Stomach (tissue), 9 donors: ENCODE results near the gene ZNF135. TPM values are rescaled to one million over a fixed set of nuclear protein-coding genes. Genes with fewer than 3 reads are reported as not detected.

Experiments used
- DNase-seq, 2 donors: peaks; one replicate each; pipeline versions ENCODE4 v3.0.0 to v3.0.0-alpha.2; 2013 to 2019
- H3K27ac ChIP-seq, 5 donors: fragments of 200-600 bp in 4 of 5; sonication (generic) in 4 of 5; one replicate each; pipeline ENCODE4 v1.5.1; 2013 to 2019; ENCODE audit warnings: mild to moderate bottlenecking in 1 of 5, moderate library complexity in 1 of 5
- H3K27me3 ChIP-seq, 3 donors: fragments of 200-600 bp; sonication (generic); one replicate each; pipeline ENCODE4 v1.5.1; 2017 to 2019; ENCODE audit warnings: mixed run types in 1 of 3
- H3K36me3 ChIP-seq, 4 donors: fragments of 200-600 bp; sonication (generic); 1 replicate in 3 of 4; 2 replicates in 1 of 4; pipeline ENCODE4 v1.5.1; 2016 to 2019
- H3K4me1 ChIP-seq, 4 donors: fragments of 200-600 bp; sonication (generic); one replicate each; pipeline ENCODE4 v1.5.1; 2016 to 2019
- H3K4me3 ChIP-seq, 4 donors: fragments of 200-600 bp; sonication (generic) in 3 of 4; one replicate each; pipeline ENCODE4 v1.5.1; 2016 to 2019; ENCODE audit warnings: mild to moderate bottlenecking in 1 of 4
- H3K9me3 ChIP-seq, 4 donors: fragments of 200-600 bp; sonication (generic); one replicate each; pipeline ENCODE4 v1.5.1; 2016 to 2019
- CTCF ChIP-seq, 7 experiments: fragments of 450-650 bp in 4 of 7; fragments of 200-600 bp in 3 of 7; sonication (generic) in 3 of 7; IDR thresholded peaks; one replicate each; pipeline ENCODE4 v1.5.1; 2016 to 2019; ENCODE audit warnings: antibody characterized with exemption in 7 of 7, control low read depth in 2 of 7, mild to moderate bottlenecking in 1 of 7
- EP300 ChIP-seq: sonication (generic); formaldehyde crosslinking; IDR thresholded peaks from one replicate; pipeline ENCODE4 v1.6.1; 2017; ENCODE audit warnings: antibody characterized with exemption
- POLR2A ChIP-seq, 4 donors: fragments of 450-650 bp; IDR thresholded peaks; one replicate each; pipeline ENCODE4 v1.6.1; 2016; ENCODE audit warnings: antibody characterized with exemption in 4 of 4, control low read depth in 2 of 4, mild to moderate bottlenecking in 1 of 4, moderate library complexity in 1 of 4
- POLR2AphosphoS5 ChIP-seq, 3 donors: sonication (generic); formaldehyde crosslinking; IDR thresholded peaks; one replicate each; pipeline ENCODE4 v1.6.1; 2016; ENCODE audit warnings: antibody characterized with exemption in 3 of 3
- WGBS, 5 donors: extraction: QIAGEN DNeasy Blood & Tissue Kit in 3 of 5; methylation state at CpG; one replicate each; pipeline versions ENCODE4 v1.1.5 to v1.1.7; 2013 to 2018; 5-methylcytosine and 5-hydroxymethylcytosine counted together
- intact Hi-C: fragments of 100-400 bp; cut with DNase I; formaldehyde crosslinking; loops from one replicate; pipeline ENCODE4 v1.15.1; 2023; ENCODE audit warnings: low total_unique reads
- polyA plus RNA-seq, 3 donors: library from polyadenylated mRNA; stranded (reverse); fragments of 200-250 nt; gene quantifications; one replicate each; pipeline ENCODE4 v1.2.3, GENCODE V29; 2013
- total RNA-seq, 5 donors: library from RNA; depleted of rRNA; stranded (reverse); fragments of >200 nt; gene quantifications; one replicate each; pipeline versions ENCODE4 v1.1.0 to v1.2.3, GENCODE V29; 2014 to 2016
- donor health status: healthy with polysubstance abuse.
- donor health status: Bipolar disorder and iron deficiency.
- donor health status: healthy.

Gene ZNF135
- total and polyA plus RNA-seq, 8 donors = 1.6 to 16.3 (median 4.9) TPM; not detected in 1

- H3K4me1 ChIP-seq = peaks cover 0 to 5% (median 0%) of the 10 kb centered on the region in 4 donors
- no peak overlapping the region for H3K4me3 ChIP-seq
- intact Hi-C loops = no loop called here
- H3K9me3 ChIP-seq = peaks cover 21 to 100% (median 97%) of the 10 kb centered on the region in 4 donors
- TF ChIP-seq POLR2AphosphoS5 (IDR thresholded peaks at IDR 0.05) (no peak), EP300 (no peak), POLR2A (IDR thresholded peaks at IDR 0.05) (no peak), CTCF (IDR thresholded peaks at IDR 0.05) (no peak)
- no peak overlapping the region for H3K27ac ChIP-seq
- 16 to 39% (median 27%) methylated on average over 32 to 44 of the region's 44 CpGs for WGBS, 5 donors
- H3K36me3 ChIP-seq = peaks cover 0 to 9% (median 0%) of the 10 kb centered on the region in 4 donors
- peaks cover 14 to 58% (median 16%) of the 10 kb centered on the region in 3 donors for H3K27me3 ChIP-seq
- peak in 1 of 2 donors; percentile 49 for DNase-seq
These were observed 21.0 kb upstream of the ZNF135 start for GRCh38 chr19:58037927-58038687.

GRCh38 chr19:58038688-58039204 is 20.3 kb upstream of the ZNF135 start:
- no peak for TF ChIP-seq POLR2A (IDR thresholded peaks at IDR 0.05)
- TF ChIP-seq EP300 = no peak
- no peak for TF ChIP-seq POLR2AphosphoS5 (IDR thresholded peaks at IDR 0.05)
- H3K9me3 ChIP-seq = peaks cover 17 to 100% (median 97%) of the 10 kb centered on the region in 4 donors
- H3K4me3 ChIP-seq = no peak overlapping the region
- no peak overlapping the region for H3K27ac ChIP-seq
- intact Hi-C loops = no loop called here
- 9 to 23% (median 21%) methylated on average over 6 to 8 of the region's 8 CpGs for WGBS, 5 donors
- H3K36me3 ChIP-seq = peaks cover 0 to 9% (median 0%) of the 10 kb centered on the region in 4 donors
- peaks cover 7 to 52% (median 14%) of the 10 kb centered on the region in 3 donors for H3K27me3 ChIP-seq
- DNase-seq = peak in 1 of 2 donors; percentile 19
- peaks cover 0 to 5% (median 0%) of the 10 kb centered on the region in 4 donors for H3K4me1 ChIP-seq

DNA sequence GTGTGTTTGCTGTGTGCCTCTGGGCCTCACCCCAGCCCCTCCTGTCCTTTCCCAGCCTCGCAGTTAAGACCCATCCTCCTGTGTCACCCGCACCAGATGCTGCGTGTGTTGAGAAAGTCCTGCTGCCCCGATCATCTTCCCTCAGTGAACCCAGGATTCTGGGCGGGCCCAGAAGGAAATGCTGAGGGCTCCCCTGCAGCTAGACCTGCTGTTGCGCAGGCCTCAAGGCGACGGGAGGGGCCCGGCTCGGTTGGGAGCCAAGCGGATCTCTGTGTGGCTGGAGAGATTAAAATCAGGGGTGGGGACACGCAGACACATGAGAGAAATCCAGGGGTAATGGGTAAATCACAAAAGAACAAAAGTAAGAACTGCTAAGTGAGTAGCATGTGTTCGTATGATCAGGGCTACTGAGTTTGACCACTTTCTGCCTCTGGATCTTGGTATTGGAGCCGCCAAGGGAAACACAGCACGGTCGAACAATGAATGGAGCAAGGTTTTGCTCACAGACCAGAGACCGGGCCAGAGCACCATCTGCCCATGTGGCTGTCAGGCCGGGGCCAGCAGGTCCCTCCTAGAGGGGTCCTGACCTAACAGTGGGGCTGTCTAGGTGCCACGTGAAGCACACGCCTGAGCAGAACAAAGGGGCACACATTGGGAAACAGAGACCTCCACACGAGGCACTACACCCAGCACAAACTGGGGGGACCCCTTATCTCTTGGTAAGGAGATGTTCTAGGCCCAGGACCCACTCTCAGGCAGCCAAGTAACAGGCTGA is 18.1 kb upstream of the ZNF135 start:
- H3K9me3 ChIP-seq = peaks cover 24 to 100% (median 97%) of the 10 kb centered on the region in 4 donors
- H3K27ac ChIP-seq = no peak overlapping the region
- intact Hi-C loops = no loop called here
- no peak for DNase-seq
- TF ChIP-seq POLR2A (IDR thresholded peaks at IDR 0.05) (no peak), EP300 (no peak), POLR2AphosphoS5 (IDR thresholded peaks at IDR 0.05) (no peak), CTCF (IDR thresholded peaks at IDR 0.05) (no peak)
- WGBS, 5 donors = 77 to 88% (median 79%) methylated on average over 20 to 21 of the region's 21 CpGs
- no peak overlapping the region for H3K4me3 ChIP-seq
- no peaks in the 10 kb centered on the region for H3K4me1 ChIP-seq
- H3K27me3 ChIP-seq = peaks cover 0 to 30% (median 0%) of the 10 kb centered on the region in 3 donors
- peaks cover 0 to 9% (median 0%) of the 10 kb centered on the region in 4 donors for H3K36me3 ChIP-seq

- Histone ChIP-seq H3K27me3 (peaks cover 0 to 16% (median 0%) of the 10 kb centered on the region in 3 donors), H3K36me3 (peaks cover 0 to 9% (median 0%) of the 10 kb centered on the region in 4 donors), H3K4me1 (no peaks in the 10 kb centered on the region), H3K4me3 (no peak overlapping the region), H3K27ac (no peak overlapping the region), H3K9me3 (peaks cover 24 to 100% (median 100%) of the 10 kb centered on the region in 4 donors)
- no peak for DNase-seq
- 41 to 57% (median 50%) methylated on average over 35 to 54 of the region's 54 CpGs for WGBS, 5 donors
- intact Hi-C loops = no loop called here
- no peak for TF ChIP-seq EP300
- no peak for TF ChIP-seq POLR2AphosphoS5 (IDR thresholded peaks at IDR 0.05)
- no peak for TF ChIP-seq POLR2A (IDR thresholded peaks at IDR 0.05)
- no peak for TF ChIP-seq CTCF (IDR thresholded peaks at IDR 0.05)
These were observed 16.4 kb upstream of the ZNF135 start for GRCh38 chr19:58042495-58043340.
